HCT116 (cell line): ENCODE measurements around the gene MAP3K5. TPM values are rescaled to one million over a fixed set of nuclear protein-coding genes. Genes with fewer than 3 reads are reported as not detected.

ENCODE experiments used
- ATAC-seq: fragments of 200-7000 bp; cut with Tn5 transposase; 2 replicates; pipeline ENCODE4 v1.9.1; 2020; ENCODE audit warnings: mild to moderate bottlenecking, moderate library complexity
- BruUV-seq: library from RNA; stranded (reverse); fragments of 400-500 nt; replicated peaks from 2 replicates; lab custom pipeline; 2021; lab: Mats Ljungman, UMichigan
- CTCF ChIA-PET: fragments of 300-600 bp; sonication (Branson Sonifier 250); formaldehyde crosslinking; loops from one replicate; lab custom pipeline; 2021; ENCODE audit warnings: antibody characterized with exemption; lab: Charles Lee
- POLR2A ChIA-PET: fragments of 300-600, 350-600 bp; sonication (Branson Sonifier 250); formaldehyde crosslinking; loops from one replicate; lab custom pipeline; 2021; ENCODE audit warnings: antibody characterized with exemption; lab: Charles Lee
- RAD21 ChIA-PET, 2 experiments: fragments of 300-600 bp; sonication (Branson Sonifier 250); formaldehyde crosslinking; loops; one replicate each; lab custom pipeline; 2023; ENCODE audit warnings: low total read pairs in 2 of 2; ENCODE audit not compliant: uncharacterized antibody in 2 of 2, unreplicated experiment in 2 of 2, low non-redundant PET in 1 of 2; lab: Charles Lee
- DNase-seq: peaks from one replicate; pipeline ENCODE4 v3.0.0-alpha.2; 2010; ENCODE audit warnings: low read depth, low spot score
- H2AFZ ChIP-seq: fragments of 200-600 bp; shearing (Covaris generic), sonication (generic); 2 replicates; pipeline ENCODE4 v1.6.1; 2017; ENCODE audit warnings: low read depth, mixed run types, mixed read lengths, antibody characterized with exemption, low read length; ENCODE audit not compliant: poor library complexity, severe bottlenecking
- H3K27ac ChIP-seq: 2 replicates; pipeline ENCODE4 v1.5.1; 2012; ENCODE audit warnings: low read depth, low read length
- H3K27me3 ChIP-seq: fragments of 200-600 bp; sonication (generic); 2 replicates; pipeline ENCODE4 v1.6.1; 2016; ENCODE audit warnings: mixed run types, low read length, mixed read lengths; ENCODE audit not compliant: insufficient read depth
- H3K36me3 ChIP-seq, 2 experiments: fragments of 200-500 bp in 1 of 2; fragments of 200-600 bp in 1 of 2; sonication (Bioruptor generic) in 1 of 2; sonication (generic) in 1 of 2; 2 replicates each; pipeline versions ENCODE4 v1.5.1 to v1.6.1; 2014 to 2016; ENCODE audit warnings: low read length in 2 of 2, inconsistent platforms in 1 of 2, mixed read lengths in 1 of 2, mixed run types in 1 of 2; ENCODE audit not compliant: insufficient read depth in 2 of 2, control insufficient read depth in 1 of 2
- H3K4me1 ChIP-seq, 2 experiments: fragments of 200-600 bp in 1 of 2; sonication (generic) in 1 of 2; 2 replicates each; pipeline versions ENCODE4 v1.5.1 to v1.6.1; 2012 to 2017; ENCODE audit warnings: low read length in 2 of 2, inconsistent platforms in 1 of 2, mild to moderate bottlenecking in 1 of 2, mixed read lengths in 1 of 2, mixed run types in 1 of 2, moderate library complexity in 1 of 2; ENCODE audit not compliant: insufficient read depth in 2 of 2, control insufficient read depth in 1 of 2
- H3K4me2 ChIP-seq: fragments of 200-600 bp; sonication (generic); 2 replicates; pipeline ENCODE4 v1.6.1; 2017; ENCODE audit warnings: mixed run types, low read length, mixed read lengths
- H3K4me3 ChIP-seq, 2 experiments: fragments of 200-600 bp in 1 of 2; sonication (generic) in 1 of 2; replicated peaks in 1 of 2; 2 replicates each; pipeline ENCODE4 v1.5.1; 2011 to 2016; ENCODE audit warnings: low read length in 2 of 2, control low read depth in 1 of 2, low read depth in 1 of 2, mild to moderate bottlenecking in 1 of 2, mixed read lengths in 1 of 2, mixed run types in 1 of 2
- H3K79me2 ChIP-seq: fragments of 200-600 bp; sonication (generic); 2 replicates; pipeline ENCODE4 v1.6.1; 2017; ENCODE audit warnings: mild to moderate bottlenecking, mixed run types, low read length, moderate library complexity, mixed read lengths; ENCODE audit not compliant: insufficient read depth
- H3K9ac ChIP-seq: fragments of 200-600 bp; sonication (generic); 2 replicates; pipeline ENCODE4 v1.6.1; 2016; ENCODE audit warnings: low read length, mixed read lengths
- H3K9me2 ChIP-seq: fragments of 200-600 bp; sonication (generic), shearing (Covaris generic); 2 replicates; pipeline ENCODE4 v1.6.1; 2017; ENCODE audit warnings: mixed run types, mild to moderate bottlenecking, moderate library complexity; ENCODE audit not compliant: insufficient read depth
- H3K9me3 ChIP-seq, 2 experiments: fragments of 200-500 bp in 1 of 2; fragments of 200-600 bp in 1 of 2; sonication (Bioruptor generic) in 1 of 2; sonication (generic) in 1 of 2; 2 replicates each; pipeline ENCODE4 v1.6.1; 2014 to 2017; ENCODE audit warnings: low read length in 2 of 2, mixed read lengths in 2 of 2, inconsistent platforms in 1 of 2, low read depth in 1 of 2, mild to moderate bottlenecking in 1 of 2, mixed run types in 1 of 2, moderate library complexity in 1 of 2; ENCODE audit not compliant: control insufficient read depth in 1 of 2, insufficient read depth in 1 of 2
- H4K20me1 ChIP-seq: fragments of 200-600 bp; sonication (generic), shearing (Covaris generic); 2 replicates; pipeline ENCODE4 v1.6.1; 2017; ENCODE audit warnings: mixed run types, mild to moderate bottlenecking, moderate library complexity; ENCODE audit not compliant: insufficient read depth
- CBX3 ChIP-seq: IDR thresholded peaks from 2 replicates; pipeline ENCODE4 v1.6.1; 2012; ENCODE audit warnings: low read depth
- CEBPB ChIP-seq: IDR thresholded peaks from 2 replicates; pipeline ENCODE4 v1.6.1; 2012; ENCODE audit warnings: low read depth
- EGR1 ChIP-seq: IDR thresholded peaks from 2 replicates; pipeline ENCODE4 v1.6.1; 2012; ENCODE audit warnings: low read depth
- EZH2 ChIP-seq: fragments of 200-600 bp; sonication (generic); IDR thresholded peaks from 2 replicates; pipeline ENCODE4 v1.6.1; 2017; ENCODE audit warnings: antibody characterized with exemption, mixed run types
- EZH2phosphoT487 ChIP-seq: fragments of 200-600 bp; IDR thresholded peaks from 2 replicates; pipeline ENCODE4 v1.6.1; 2018; ENCODE audit warnings: antibody characterized with exemption, borderline replicate concordance
- POLR2A ChIP-seq: IDR thresholded peaks from 2 replicates; pipeline ENCODE4 v1.7.0; 2011; ENCODE audit warnings: borderline replicate concordance; ENCODE audit not compliant: insufficient read depth, insufficient read length; ENCODE audit errors: extremely low read depth
- POLR2AphosphoS5 ChIP-seq: IDR thresholded peaks from 2 replicates; pipeline ENCODE4 v1.6.1; 2011; ENCODE audit warnings: mild to moderate bottlenecking, low read depth, low read length, moderate library complexity
- SRF ChIP-seq: IDR thresholded peaks from 2 replicates; pipeline ENCODE4 v1.6.1; 2012; ENCODE audit warnings: low read depth
- YY1 ChIP-seq: IDR thresholded peaks from 2 replicates; pipeline ENCODE4 v1.6.1; 2011; ENCODE audit warnings: low read length, low read depth, moderate library complexity, mild to moderate bottlenecking; ENCODE audit not compliant: insufficient replicate concordance; ENCODE audit errors: extremely low read depth
- ZFX ChIP-seq: fragments of 450-650 bp; IDR thresholded peaks from 2 replicates; pipeline ENCODE4 v1.6.1; 2017
- ZNF274 ChIP-seq: fragments of 200-500 bp; sonication (Bioruptor generic); IDR thresholded peaks from 2 replicates; pipeline ENCODE4 v1.6.1; 2014; ENCODE audit warnings: mild to moderate bottlenecking, low read depth, low read length, inconsistent platforms
- intact Hi-C: fragments of 100-400 bp; cut with micrococcal nuclease; formaldehyde crosslinking; loops from 2 replicates; pipeline ENCODE4 v1.10.0; 2022
- total RNA-seq: library from RNA; stranded (reverse); gene quantifications from one replicate; pipeline ENCODE4 v1.2.1, GENCODE V29; 2021; ENCODE audit not compliant: unreplicated experiment
- TF ChIP-seq, protein P1 (sequence below): IDR thresholded peaks from 2 replicates; pipeline ENCODE4 v1.6.1; 2012; ENCODE audit warnings: low read depth

The MAP3K5 gene
- total RNA-seq, 1 experiment from 2014 or later = 11.8 TPM

DNA sequence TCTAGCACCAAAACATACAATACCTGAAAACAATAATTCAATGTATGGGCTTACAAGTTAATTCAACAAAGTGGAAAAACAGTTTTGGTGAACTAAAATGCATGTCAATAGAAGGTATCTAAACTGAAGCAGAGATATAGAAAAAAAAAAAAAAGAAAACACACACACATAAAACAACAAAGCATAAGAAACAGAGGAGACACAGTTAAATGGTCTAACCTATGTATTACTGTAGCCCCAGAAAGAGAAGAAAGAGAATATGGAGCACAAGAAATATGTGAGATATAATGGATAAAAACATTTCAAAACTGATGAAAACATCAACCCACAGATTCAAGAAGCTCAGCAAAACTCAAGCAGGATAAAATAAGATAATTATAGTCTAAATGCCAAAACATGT is 118.7 kb downstream of the MAP3K5 start (continued):
- TF ChIP-seq EGR1 (no peak), EZH2phosphoT487 (no peak)

DNA sequence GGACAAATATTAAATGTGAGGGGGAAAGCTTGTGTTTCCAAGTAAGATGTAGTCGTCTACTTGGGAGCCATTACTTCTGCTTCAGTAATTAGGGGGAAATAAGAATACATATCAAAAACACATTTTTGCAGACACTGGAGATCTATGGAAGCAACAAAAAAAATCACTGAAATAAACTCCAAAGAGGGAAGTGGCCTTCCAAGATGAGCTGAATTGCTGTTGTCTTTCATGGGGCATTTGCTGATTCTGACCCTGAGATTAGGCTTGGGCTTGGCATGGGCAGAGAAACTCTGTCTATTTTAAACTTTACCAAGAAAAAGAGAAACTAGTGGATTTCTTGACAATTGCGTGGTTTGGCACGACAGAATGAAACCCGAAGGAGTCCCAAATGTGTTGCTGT is 120.1 kb downstream of the MAP3K5 start:
- DNase-seq = no peak
- ATAC-seq = no peak
- ChIA-PET RAD21 (no interaction called here), POLR2A (no interaction called here), CTCF (interaction anchor here (1.7 kb wide), 1 partner anchor 120 kb away, joined by 3 read pairs; the partner anchor contains the start of gene MAP3K5)
- H3K27ac ChIP-seq = no peak overlapping the region
- H3K4me3 ChIP-seq = no peak overlapping the region
- H3K79me2 ChIP-seq = no peaks in the 10 kb centered on the region
- H3K27me3 ChIP-seq = no peaks in the 10 kb centered on the region
- no TSS peak for BruUV-seq
- no peaks in the 10 kb centered on the region for H3K9me2 ChIP-seq
- intact Hi-C loops = no loop called here
- H3K36me3 ChIP-seq = no peaks in the 10 kb centered on the region
- H3K4me1 ChIP-seq = peaks cover 5 to 6% of the 10 kb centered on the region in 2 experiments; a peak in 3 of 4 replicates
- H3K4me2 ChIP-seq = no peak overlapping the region
- TF ChIP-seq CBX3 = no peak
- no peak for TF ChIP-seq EZH2
- TF ChIP-seq CEBPB = no peak
- TF ChIP-seq ZFX = no peak
- TF ChIP-seq SRF = no peak
- TF ChIP-seq, protein P1, sequence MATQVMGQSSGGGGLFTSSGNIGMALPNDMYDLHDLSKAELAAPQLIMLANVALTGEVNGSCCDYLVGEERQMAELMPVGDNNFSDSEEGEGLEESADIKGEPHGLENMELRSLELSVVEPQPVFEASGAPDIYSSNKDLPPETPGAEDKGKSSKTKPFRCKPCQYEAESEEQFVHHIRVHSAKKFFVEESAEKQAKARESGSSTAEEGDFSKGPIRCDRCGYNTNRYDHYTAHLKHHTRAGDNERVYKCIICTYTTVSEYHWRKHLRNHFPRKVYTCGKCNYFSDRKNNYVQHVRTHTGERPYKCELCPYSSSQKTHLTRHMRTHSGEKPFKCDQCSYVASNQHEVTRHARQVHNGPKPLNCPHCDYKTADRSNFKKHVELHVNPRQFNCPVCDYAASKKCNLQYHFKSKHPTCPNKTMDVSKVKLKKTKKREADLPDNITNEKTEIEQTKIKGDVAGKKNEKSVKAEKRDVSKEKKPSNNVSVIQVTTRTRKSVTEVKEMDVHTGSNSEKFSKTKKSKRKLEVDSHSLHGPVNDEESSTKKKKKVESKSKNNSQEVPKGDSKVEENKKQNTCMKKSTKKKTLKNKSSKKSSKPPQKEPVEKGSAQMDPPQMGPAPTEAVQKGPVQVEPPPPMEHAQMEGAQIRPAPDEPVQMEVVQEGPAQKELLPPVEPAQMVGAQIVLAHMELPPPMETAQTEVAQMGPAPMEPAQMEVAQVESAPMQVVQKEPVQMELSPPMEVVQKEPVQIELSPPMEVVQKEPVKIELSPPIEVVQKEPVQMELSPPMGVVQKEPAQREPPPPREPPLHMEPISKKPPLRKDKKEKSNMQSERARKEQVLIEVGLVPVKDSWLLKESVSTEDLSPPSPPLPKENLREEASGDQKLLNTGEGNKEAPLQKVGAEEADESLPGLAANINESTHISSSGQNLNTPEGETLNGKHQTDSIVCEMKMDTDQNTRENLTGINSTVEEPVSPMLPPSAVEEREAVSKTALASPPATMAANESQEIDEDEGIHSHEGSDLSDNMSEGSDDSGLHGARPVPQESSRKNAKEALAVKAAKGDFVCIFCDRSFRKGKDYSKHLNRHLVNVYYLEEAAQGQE = no peak
- no peak for TF ChIP-seq YY1
- no peak for TF ChIP-seq POLR2A
- TF ChIP-seq POLR2AphosphoS5 = no peak
- no peak for TF ChIP-seq ZNF274
- H2AFZ ChIP-seq = no peak overlapping the region
- no peaks in the 10 kb centered on the region for H3K9me3 ChIP-seq
- H3K9ac ChIP-seq = no peak overlapping the region
- no peaks in the 10 kb centered on the region for H4K20me1 ChIP-seq
